Stimulated activated naive CD8-positive, alpha-beta T cell treated with anti-CD3 and anti-CD28 coated beads, Interleukin-15, amount 100 ng/mL, for 72 hours (primary cell): Measurements from ENCODE around the gene NPEPL1.
A peak's percentile ranks its signal among the peaks of the same experiment; 100 is the strongest.

Experiments
- ATAC-seq: fragments of 150-1000 bp; cut with Tn5 transposase; 2 replicates; pipeline ENCODE4 v1.10.0; 2021; ENCODE audit warnings: mild to moderate bottlenecking, moderate library complexity
- DNase-seq, 2 donors: peaks; one replicate each; pipeline ENCODE4 v3.0.0; 2021 to 2022
- H3K27ac Mint-ChIP-seq, 2 donors: one replicate each; pipeline ENCODE4 v1.8.0; 2022; ENCODE audit warnings: mild to moderate bottlenecking in 2 of 2, mixed read lengths in 2 of 2, moderate library complexity in 2 of 2
- H3K27me3 Mint-ChIP-seq: one replicate; pipeline ENCODE4 v1.8.0; 2022; ENCODE audit warnings: mixed read lengths
- H3K4me1 Mint-ChIP-seq: one replicate; pipeline ENCODE4 v1.8.0; 2022; ENCODE audit warnings: mild to moderate bottlenecking, mixed read lengths
- H3K4me3 Mint-ChIP-seq, 2 donors: one replicate each; pipeline ENCODE4 v1.8.0; 2022; ENCODE audit warnings: mild to moderate bottlenecking in 2 of 2, mixed read lengths in 2 of 2, moderate library complexity in 1 of 2
- H3K9me3 Mint-ChIP-seq, 2 donors: one replicate each; pipeline ENCODE4 v1.8.0; 2022; ENCODE audit warnings: mixed read lengths in 2 of 2

The NPEPL1 gene

DNA sequence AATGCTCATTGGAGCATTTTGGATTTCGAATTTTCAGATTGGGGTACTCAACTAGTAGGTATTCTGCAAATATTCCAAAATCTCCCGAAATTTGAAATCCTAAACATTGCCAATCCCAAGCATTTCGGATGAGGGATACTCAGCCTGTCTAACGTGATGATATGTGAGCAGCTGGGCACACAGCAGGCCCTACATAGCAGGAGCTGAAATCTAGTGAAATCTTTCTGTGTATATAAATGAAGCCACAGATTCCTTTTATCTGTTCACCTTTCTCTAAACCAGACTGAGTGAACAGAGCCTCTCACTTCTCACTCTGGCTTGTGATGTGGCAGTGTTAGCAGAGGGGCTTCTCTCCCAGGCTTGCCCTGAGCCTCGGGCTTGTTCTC is 23.7 kb upstream of the NPEPL1 start:
- H3K27me3 Mint-ChIP-seq, result no peaks in the 10 kb centered on the region
- ATAC-seq (no peak), DNase-seq (no peak)
- H3K9me3 Mint-ChIP-seq, result no peaks in the 10 kb centered on the region
- H3K4me3 Mint-ChIP-seq, result no peak overlapping the region
- H3K27ac Mint-ChIP-seq, result no peak overlapping the region
- H3K4me1 Mint-ChIP-seq, result peaks cover 22% of the 10 kb centered on the region

DNA sequence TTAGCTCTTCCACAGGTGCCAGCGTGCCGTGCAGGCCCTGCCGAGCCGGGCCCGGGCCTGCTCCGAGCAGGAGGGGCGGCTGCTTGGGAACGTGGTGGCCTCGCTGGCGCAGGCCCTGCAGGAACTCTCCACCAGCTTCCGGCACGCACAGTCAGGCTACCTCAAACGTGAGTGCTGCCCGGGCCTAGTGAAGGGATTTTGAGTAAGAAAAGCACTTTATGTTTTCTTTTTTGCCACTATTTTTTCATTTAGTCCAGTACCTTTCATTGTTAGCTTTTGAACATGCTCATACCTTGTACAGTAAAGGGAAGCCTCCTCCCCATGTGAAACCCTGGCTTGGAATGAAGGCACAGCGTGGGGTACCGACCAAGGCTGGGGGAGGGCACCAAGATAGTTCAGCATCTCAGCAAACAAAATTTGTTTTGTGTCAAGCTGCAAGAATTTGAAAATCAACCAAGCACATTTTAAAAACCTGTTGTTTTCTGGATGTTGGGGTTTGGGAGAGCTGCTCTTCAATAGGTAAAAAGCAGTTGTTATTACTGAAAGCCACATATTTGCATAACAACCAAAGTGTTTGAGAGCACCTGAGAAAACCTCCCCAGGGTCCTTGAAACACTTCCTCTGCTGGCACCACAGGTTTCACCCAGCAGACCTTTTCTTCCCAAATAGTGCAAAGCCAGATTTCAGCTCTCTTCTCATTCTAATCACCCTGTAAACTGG is 23.2 kb upstream of the NPEPL1 start:
- Mint-ChIP-seq H3K9me3 (no peaks in the 10 kb centered on the region), H3K4me3 (no peak overlapping the region), H3K27ac (peak overlapping the region in 1 of 2 donors; percentile 10), H3K27me3 (no peaks in the 10 kb centered on the region), H3K4me1 (peaks cover 19% of the 10 kb centered on the region)
- no peak for ATAC-seq
- DNase-seq, result no peak

GRCh38 chr20:58670102-58670501 is 22.5 kb upstream of the NPEPL1 start:
- Mint-ChIP-seq H3K9me3 (no peaks in the 10 kb centered on the region), H3K27me3 (no peaks in the 10 kb centered on the region), H3K4me1 (peaks cover 15% of the 10 kb centered on the region), H3K4me3 (no peak overlapping the region), H3K27ac (peak overlapping the region in 1 of 2 donors; percentile 10)
- ATAC-seq (no peak), DNase-seq (no peak)

- Mint-ChIP-seq H3K9me3 (no peaks in the 10 kb centered on the region), H3K4me1 (peaks cover 15% of the 10 kb centered on the region), H3K27me3 (no peaks in the 10 kb centered on the region), H3K4me3 (no peak overlapping the region), H3K27ac (no peak overlapping the region)
- no peak for ATAC-seq
- DNase-seq, result no peak
Measured at GRCh38 chr20:58670659-58671058, 21.9 kb upstream of the NPEPL1 start.

- Mint-ChIP-seq H3K4me1 (peaks cover 7% of the 10 kb centered on the region), H3K27ac (no peak overlapping the region), H3K9me3 (no peaks in the 10 kb centered on the region), H3K27me3 (no peaks in the 10 kb centered on the region), H3K4me3 (no peak overlapping the region)
- ATAC-seq (no peak), DNase-seq (no peak)
Measured at GRCh38 chr20:58673119-58673518, 19.5 kb upstream of the NPEPL1 start.

DNA sequence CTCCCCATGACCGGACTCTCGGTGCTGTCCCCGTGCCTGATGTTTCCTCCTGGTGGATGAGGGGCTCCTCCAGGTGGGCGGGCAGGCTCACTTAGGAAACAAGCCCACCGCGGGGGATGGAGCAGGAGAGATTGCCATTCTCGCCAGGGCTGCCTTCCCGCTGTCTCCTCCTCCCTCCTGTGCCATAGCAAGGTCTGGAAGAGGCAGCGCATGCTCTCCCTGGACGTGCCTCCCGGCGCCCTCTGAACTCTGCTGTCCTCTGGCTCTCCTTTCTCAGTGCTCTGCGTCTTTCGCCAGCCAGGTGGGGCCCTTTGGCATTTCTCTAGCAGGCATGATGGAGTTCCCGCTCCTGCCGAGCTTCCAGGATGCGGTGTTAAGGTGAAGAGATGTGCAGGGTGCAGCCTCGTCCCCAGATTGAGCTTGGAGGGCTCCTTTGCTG is 17.4 kb upstream of the NPEPL1 start:
- H3K9me3 Mint-ChIP-seq, result no peaks in the 10 kb centered on the region
- H3K4me1 Mint-ChIP-seq, result peaks cover 7% of the 10 kb centered on the region
- ATAC-seq (no peak), DNase-seq (no peak)
- H3K27me3 Mint-ChIP-seq, result no peaks in the 10 kb centered on the region
- no peak overlapping the region for H3K27ac Mint-ChIP-seq
- H3K4me3 Mint-ChIP-seq, result no peak overlapping the region

- Mint-ChIP-seq H3K27ac (no peak overlapping the region), H3K9me3 (no peaks in the 10 kb centered on the region), H3K4me1 (peaks cover 7% of the 10 kb centered on the region)
Measured at GRCh38 chr20:58675641-58676040, 17.0 kb upstream of the NPEPL1 start.

DNA sequence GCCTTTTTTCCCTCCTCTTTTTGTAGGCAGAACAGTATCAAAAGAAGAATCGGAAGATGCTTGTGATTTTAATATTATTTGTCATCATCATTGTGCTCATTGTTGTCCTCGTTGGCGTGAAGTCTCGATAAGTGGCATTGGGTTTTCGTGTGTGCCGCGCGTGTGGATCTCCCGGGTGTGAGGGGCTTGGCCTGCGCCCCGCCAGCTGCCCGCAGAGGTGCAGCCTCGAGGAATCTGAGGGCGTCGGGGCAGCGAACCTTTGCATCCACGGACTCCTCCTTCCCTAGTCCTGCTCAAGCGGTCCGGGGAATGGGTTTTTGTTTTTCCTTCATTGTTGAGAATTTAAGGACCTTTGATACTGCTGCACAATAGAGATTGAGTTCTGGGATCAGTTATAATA is 16.4 kb upstream of the NPEPL1 start:
- H3K9me3 Mint-ChIP-seq, result no peaks in the 10 kb centered on the region
- H3K4me3 Mint-ChIP-seq, result no peak overlapping the region
- no peak for ATAC-seq
- peak overlapping the region in 1 of 2 donors; percentile 48 for H3K27ac Mint-ChIP-seq
- no peak for DNase-seq
- H3K4me1 Mint-ChIP-seq, result peaks cover 7% of the 10 kb centered on the region
- H3K27me3 Mint-ChIP-seq, result no peaks in the 10 kb centered on the region

More at GRCh38 chr20:58675641-58676040, 17.0 kb upstream of the NPEPL1 start:
- no peak overlapping the region for H3K4me3 Mint-ChIP-seq
- no peak for DNase-seq
- ATAC-seq, result no peak
- no peaks in the 10 kb centered on the region for H3K27me3 Mint-ChIP-seq

DNA sequence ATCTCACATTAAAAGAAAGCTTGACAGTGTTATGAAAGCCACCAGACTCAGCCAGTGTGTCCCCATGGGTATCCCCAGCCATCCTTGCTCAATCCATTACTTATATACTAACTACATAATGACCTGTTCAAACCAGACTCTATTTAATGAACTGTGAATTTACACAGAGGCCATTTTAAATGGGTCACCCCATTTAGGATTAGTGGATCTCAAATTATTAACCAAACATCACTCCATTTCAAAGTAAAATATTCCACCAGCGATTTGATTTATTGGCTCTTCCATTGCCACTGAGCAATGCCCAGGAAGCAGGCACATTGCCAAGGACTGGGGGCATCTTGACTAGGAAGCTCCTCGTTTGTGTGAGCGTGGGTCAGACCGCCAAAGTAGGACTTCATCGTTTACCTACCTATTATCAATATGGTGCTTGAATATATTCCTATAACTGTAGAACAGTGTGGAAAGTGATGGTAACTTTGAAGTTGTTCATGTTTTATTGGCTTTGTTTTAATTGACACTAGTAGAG is 15.5 kb upstream of the NPEPL1 start:
- Mint-ChIP-seq H3K27me3 (no peaks in the 10 kb centered on the region), H3K4me3 (no peak overlapping the region), H3K9me3 (no peaks in the 10 kb centered on the region), H3K4me1 (peaks cover 7% of the 10 kb centered on the region), H3K27ac (peak overlapping the region in 1 of 2 donors; percentile 74)
- DNase-seq (no peak), ATAC-seq (no peak)

- H3K4me3 Mint-ChIP-seq, result no peak overlapping the region
- H3K27me3 Mint-ChIP-seq, result no peaks in the 10 kb centered on the region
- no peaks in the 10 kb centered on the region for H3K9me3 Mint-ChIP-seq
- peaks cover 7% of the 10 kb centered on the region for H3K4me1 Mint-ChIP-seq
- H3K27ac Mint-ChIP-seq, result no peak overlapping the region
- no peak for DNase-seq
- ATAC-seq, result no peak
Measured at GRCh38 chr20:58677808-58678207, 14.8 kb upstream of the NPEPL1 start.

DNA sequence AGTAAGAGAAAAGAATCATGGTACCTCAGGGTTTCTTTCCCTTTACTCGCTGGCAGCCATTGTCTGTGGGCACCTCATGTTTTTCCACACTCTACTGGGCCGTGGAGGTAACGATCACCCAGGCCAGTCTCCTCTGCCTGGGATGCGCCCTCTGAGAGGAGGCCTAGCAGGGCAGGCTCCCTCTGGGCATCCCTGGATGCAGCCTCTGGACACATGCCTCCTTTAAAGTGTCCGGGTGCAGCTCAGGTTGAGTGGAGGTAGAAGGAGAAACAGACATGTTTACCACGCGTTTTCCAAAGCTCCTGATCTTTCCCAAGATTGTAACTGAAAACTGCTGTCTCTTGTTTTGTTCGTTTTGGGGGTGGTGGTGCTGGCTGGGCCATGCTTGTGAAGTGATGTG is 13.8 kb upstream of the NPEPL1 start:
- Mint-ChIP-seq H3K4me1 (peaks cover 7% of the 10 kb centered on the region), H3K27ac (no peak overlapping the region), H3K9me3 (no peaks in the 10 kb centered on the region), H3K4me3 (no peak overlapping the region), H3K27me3 (no peaks in the 10 kb centered on the region)
- ATAC-seq (no peak), DNase-seq (no peak)

DNA sequence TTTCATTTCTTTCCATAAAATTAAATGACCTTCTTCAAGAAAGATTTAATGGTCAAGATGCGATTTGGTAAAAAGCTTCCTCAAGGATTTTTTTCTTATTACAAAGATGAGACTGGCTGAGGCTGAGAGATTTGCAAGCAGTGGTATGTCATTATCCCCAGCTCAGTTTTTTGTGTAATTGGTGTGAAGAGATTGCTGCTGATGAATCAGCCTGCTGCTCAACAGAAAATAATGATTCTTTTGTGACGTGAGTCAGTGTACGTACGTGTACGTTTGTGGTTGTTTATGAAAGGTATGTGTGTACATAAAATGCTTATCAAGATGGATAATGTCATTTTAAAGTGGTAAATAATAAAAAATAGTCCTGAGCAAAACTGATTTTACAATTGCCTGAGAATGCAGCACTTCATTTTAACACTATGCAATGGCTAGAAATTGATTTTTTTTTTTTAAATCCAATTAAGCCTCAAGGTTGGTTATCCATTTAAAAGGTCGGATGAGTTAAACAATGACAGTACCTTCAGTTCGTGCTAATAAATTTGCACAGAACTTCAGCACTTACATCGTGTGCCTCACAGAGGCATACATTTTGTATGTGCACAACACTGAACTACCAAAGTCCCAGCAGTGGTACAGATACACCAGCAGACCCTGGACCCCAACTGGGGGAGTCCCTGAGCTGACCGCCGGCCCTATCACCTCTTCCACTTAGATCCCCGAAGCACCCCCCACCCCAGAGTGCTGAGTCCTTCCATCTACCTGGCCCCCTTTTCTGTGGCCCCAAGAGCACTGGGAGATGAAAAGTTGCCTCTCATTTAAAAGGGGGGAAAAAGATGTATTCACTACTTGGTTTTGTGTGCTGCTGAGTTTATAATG is 9.7 kb upstream of the NPEPL1 start:
- Mint-ChIP-seq H3K27me3 (no peaks in the 10 kb centered on the region), H3K27ac (no peak overlapping the region), H3K4me1 (no peaks in the 10 kb centered on the region), H3K9me3 (no peaks in the 10 kb centered on the region), H3K4me3 (no peak overlapping the region)
- ATAC-seq (no peak), DNase-seq (no peak)

DNA sequence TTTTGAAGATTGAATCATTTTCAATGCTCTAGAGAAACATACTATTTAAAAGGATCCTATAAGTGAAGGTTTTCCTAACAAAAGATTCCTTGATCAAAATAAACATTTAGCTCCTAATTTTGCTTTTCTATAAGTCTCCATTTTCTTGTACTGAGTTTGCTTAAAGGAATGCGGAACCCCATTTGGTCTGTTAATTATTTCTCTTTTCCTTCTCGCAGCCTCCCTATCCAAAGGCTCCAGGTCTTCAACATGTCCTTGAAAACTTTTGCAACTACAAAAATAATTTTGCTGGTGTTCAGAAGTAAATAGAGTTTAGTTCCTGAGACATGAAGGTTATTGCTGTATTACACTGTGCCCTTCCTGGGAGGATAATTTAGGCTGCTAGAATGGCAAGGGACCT is 8.3 kb upstream of the NPEPL1 start:
- Mint-ChIP-seq H3K27ac (no peak overlapping the region), H3K9me3 (no peaks in the 10 kb centered on the region), H3K4me3 (no peak overlapping the region), H3K27me3 (no peaks in the 10 kb centered on the region), H3K4me1 (no peaks in the 10 kb centered on the region)
- DNase-seq, result no peak
- ATAC-seq, result no peak

GRCh38 chr20:58685988-58686387 is 6.6 kb upstream of the NPEPL1 start:
- H3K4me3 Mint-ChIP-seq, result no peak overlapping the region

DNA sequence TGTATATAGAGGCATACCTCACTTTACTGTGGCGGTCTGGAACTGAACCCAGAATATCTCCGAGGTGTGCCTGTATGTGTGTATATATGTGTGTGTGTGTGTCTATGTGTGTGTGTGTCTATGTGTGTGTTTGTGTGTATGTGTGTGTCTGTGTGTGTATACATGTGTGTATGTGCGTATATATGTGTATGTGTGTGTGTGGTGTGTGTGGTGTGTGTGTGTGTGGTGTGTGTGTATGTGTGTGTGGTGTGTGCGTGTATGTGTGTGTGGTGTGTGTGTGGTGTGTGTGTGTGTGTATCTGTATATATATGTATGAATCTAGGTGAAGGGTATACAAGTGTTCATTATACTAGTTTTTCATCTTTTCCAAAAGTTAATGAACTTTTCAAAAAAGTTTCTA is 4.2 kb upstream of the NPEPL1 start:
- H3K27me3 Mint-ChIP-seq, result no peaks in the 10 kb centered on the region
- peaks cover 13% of the 10 kb centered on the region for H3K4me1 Mint-ChIP-seq
- H3K27ac Mint-ChIP-seq, result no peak overlapping the region
- DNase-seq (no peak), ATAC-seq (no peak)
- H3K9me3 Mint-ChIP-seq, result no peaks in the 10 kb centered on the region
- H3K4me3 Mint-ChIP-seq, result no peak overlapping the region

More at GRCh38 chr20:58685988-58686387, 6.6 kb upstream of the NPEPL1 start:
- H3K9me3 Mint-ChIP-seq, result no peaks in the 10 kb centered on the region
- DNase-seq (no peak), ATAC-seq (no peak)
- peaks cover 5% of the 10 kb centered on the region for H3K4me1 Mint-ChIP-seq
- no peaks in the 10 kb centered on the region for H3K27me3 Mint-ChIP-seq
- no peak overlapping the region for H3K27ac Mint-ChIP-seq

GRCh38 chr20:58688840-58689239 is 3.8 kb upstream of the NPEPL1 start:
- no peak for ATAC-seq
- H3K27ac Mint-ChIP-seq, result no peak overlapping the region
- H3K4me1 Mint-ChIP-seq, result peaks cover 17% of the 10 kb centered on the region
- no peak overlapping the region for H3K4me3 Mint-ChIP-seq
- no peak for DNase-seq
- no peaks in the 10 kb centered on the region for H3K9me3 Mint-ChIP-seq
- no peaks in the 10 kb centered on the region for H3K27me3 Mint-ChIP-seq
